Gastrocnemius medialis (tissue), 4 donors: ENCODE data around the gene BANP.

Experiments used
- CTCF ChIP-seq, 5 experiments: fragments of 450-650 bp in 3 of 5; fragments of 200-600 bp in 2 of 5; sonication (generic) in 2 of 5; IDR thresholded peaks in 4 of 5; conservative IDR thresholded peaks in 1 of 5; 1 replicate in 4 of 5; 2 replicates in 1 of 5; pipeline ENCODE4 v1.5.1; 2016 to 2019; ENCODE audit warnings: antibody characterized with exemption in 5 of 5, mild to moderate bottlenecking in 3 of 5, moderate library complexity in 3 of 5
- POLR2A ChIP-seq, 2 donors: fragments of 450-650 bp; IDR thresholded peaks; one replicate each; pipeline ENCODE4 v1.6.1; 2017; ENCODE audit warnings: antibody characterized with exemption in 2 of 2, mild to moderate bottlenecking in 2 of 2, moderate library complexity in 2 of 2

- no peak for TF ChIP-seq CTCF (IDR thresholded peaks at IDR 0.05 in 4 of 5, conservative IDR thresholded peaks at IDR 0.05 in 1 of 5)
- no peak for TF ChIP-seq POLR2A (IDR thresholded peaks at IDR 0.05)
These were observed 52.1 kb downstream of the BANP start for GRCh38 chr16:88003316-88003715.
